ENCODE results near the gene CENPP.

Gene CENPP

DNA sequence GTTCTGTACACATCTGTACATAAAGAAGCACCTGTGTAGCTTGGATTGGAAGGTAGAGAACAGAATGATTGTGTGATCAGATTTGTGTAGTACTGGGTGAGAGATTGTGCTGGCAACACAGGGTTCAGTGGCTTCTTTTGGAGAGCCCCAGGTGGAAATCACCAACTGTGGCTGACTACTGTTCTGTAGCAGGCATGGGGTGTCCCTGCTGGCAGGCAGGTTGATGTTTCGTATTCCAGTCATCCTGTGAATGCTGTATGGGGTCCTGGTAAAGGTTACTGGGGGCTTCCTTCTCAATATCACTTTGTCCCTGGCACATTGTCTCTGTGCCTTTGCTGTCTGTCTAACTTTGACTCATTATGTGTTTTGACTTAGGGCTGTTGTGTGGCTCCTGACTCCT is 151.2 kb downstream of the CENPP start:
- DNase-seq (ENCODE audit: extremely low read depth, insufficient read length), result peak; percentile 21
- TF ChIP-seq, protein P1, sequence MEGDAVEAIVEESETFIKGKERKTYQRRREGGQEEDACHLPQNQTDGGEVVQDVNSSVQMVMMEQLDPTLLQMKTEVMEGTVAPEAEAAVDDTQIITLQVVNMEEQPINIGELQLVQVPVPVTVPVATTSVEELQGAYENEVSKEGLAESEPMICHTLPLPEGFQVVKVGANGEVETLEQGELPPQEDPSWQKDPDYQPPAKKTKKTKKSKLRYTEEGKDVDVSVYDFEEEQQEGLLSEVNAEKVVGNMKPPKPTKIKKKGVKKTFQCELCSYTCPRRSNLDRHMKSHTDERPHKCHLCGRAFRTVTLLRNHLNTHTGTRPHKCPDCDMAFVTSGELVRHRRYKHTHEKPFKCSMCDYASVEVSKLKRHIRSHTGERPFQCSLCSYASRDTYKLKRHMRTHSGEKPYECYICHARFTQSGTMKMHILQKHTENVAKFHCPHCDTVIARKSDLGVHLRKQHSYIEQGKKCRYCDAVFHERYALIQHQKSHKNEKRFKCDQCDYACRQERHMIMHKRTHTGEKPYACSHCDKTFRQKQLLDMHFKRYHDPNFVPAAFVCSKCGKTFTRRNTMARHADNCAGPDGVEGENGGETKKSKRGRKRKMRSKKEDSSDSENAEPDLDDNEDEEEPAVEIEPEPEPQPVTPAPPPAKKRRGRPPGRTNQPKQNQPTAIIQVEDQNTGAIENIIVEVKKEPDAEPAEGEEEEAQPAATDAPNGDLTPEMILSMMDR (IDR thresholded peaks at IDR 0.05; ENCODE audit: insufficient read depth, low read length, poor library complexity, severe bottlenecking), result no peak
- no peak overlapping the region for H3K4me3 ChIP-seq (replicated peaks; ENCODE audit: low read depth, low read length)
- H3K36me3 ChIP-seq (ENCODE audit: control insufficient read depth, insufficient read depth, low read length), result no peaks in the 10 kb centered on the region
- no peaks in the 10 kb centered on the region for H3K27me3 ChIP-seq (replicated peaks; ENCODE audit: control insufficient read depth, insufficient read depth, low read length)

- no peaks in the 10 kb centered on the region for H3K36me3 ChIP-seq (ENCODE audit: control insufficient read depth, insufficient read depth, low read length)
- TF ChIP-seq, protein P1 (IDR thresholded peaks at IDR 0.05; ENCODE audit: insufficient read depth, low read length, poor library complexity, severe bottlenecking), result no peak
- no peak for DNase-seq (ENCODE audit: extremely low read depth, insufficient read length)
- no peaks in the 10 kb centered on the region for H3K27me3 ChIP-seq (replicated peaks; ENCODE audit: control insufficient read depth, insufficient read depth, low read length)
- H3K4me3 ChIP-seq (replicated peaks; ENCODE audit: low read depth, low read length), result no peak overlapping the region
Measured at GRCh38 chr9:92478783-92479182, 153.0 kb downstream of the CENPP start.

GRCh38 chr9:92479346-92479745 is 153.6 kb downstream of the CENPP start:
- H3K27me3 ChIP-seq (replicated peaks; ENCODE audit: control insufficient read depth, insufficient read depth, low read length), result no peaks in the 10 kb centered on the region
- no peak for DNase-seq (ENCODE audit: extremely low read depth, insufficient read length)
- no peak overlapping the region for H3K4me3 ChIP-seq (replicated peaks; ENCODE audit: low read depth, low read length)
- TF ChIP-seq, protein P1 (IDR thresholded peaks at IDR 0.05; ENCODE audit: insufficient read depth, low read length, poor library complexity, severe bottlenecking), result no peak
- no peaks in the 10 kb centered on the region for H3K36me3 ChIP-seq (ENCODE audit: control insufficient read depth, insufficient read depth, low read length)

DNA sequence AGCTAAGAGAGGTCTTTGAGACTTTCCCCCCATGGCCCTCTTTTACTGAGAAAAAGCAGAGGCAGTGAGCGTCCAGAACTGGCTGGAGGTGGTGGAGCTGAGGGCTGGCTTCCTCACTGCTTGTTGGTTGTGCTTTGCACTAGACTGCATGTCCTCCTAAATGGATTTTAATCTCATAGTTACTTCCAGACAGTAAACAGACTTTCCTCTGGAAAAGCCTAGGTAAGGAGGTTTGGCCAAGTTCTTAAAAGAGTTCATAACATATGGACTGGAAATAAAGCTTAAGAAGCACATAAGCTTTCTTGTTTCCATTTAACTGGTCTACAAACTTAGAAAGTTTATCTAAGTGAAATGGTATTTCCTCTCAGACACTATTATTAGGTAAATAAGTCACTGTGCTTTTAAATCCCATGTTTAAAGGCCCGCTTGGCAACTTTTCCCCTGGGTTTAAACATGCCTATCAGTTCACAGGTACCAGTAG is 154.6 kb downstream of the CENPP start:
- no peaks in the 10 kb centered on the region for H3K27me3 ChIP-seq (replicated peaks; ENCODE audit: control insufficient read depth, insufficient read depth, low read length)
- TF ChIP-seq, protein P1 (IDR thresholded peaks at IDR 0.05; ENCODE audit: insufficient read depth, low read length, poor library complexity, severe bottlenecking), result no peak
- H3K36me3 ChIP-seq (ENCODE audit: control insufficient read depth, insufficient read depth, low read length), result no peaks in the 10 kb centered on the region
- H3K4me3 ChIP-seq (replicated peaks; ENCODE audit: low read depth, low read length), result no peak overlapping the region
- DNase-seq (ENCODE audit: extremely low read depth, insufficient read length), result no peak

- Histone ChIP-seq H3K36me3 (ENCODE audit: control insufficient read depth, insufficient read depth, low read length) (no peaks in the 10 kb centered on the region), H3K27me3 (replicated peaks; ENCODE audit: control insufficient read depth, insufficient read depth, low read length) (no peaks in the 10 kb centered on the region), H3K4me3 (replicated peaks; ENCODE audit: low read depth, low read length) (no peak overlapping the region)
- no peak for DNase-seq (ENCODE audit: extremely low read depth, insufficient read length)
- TF ChIP-seq, protein P1 (IDR thresholded peaks at IDR 0.05; ENCODE audit: insufficient read depth, low read length, poor library complexity, severe bottlenecking), result no peak
Measured at GRCh38 chr9:92480986-92481633, 155.4 kb downstream of the CENPP start.

GRCh38 chr9:92482329-92482728 is 156.6 kb downstream of the CENPP start, which contains the start of gene ASPN:
TSS of gene ASPN (minus strand) at chr9:92482506.
- TF ChIP-seq, protein P1 (IDR thresholded peaks at IDR 0.05; ENCODE audit: insufficient read depth, low read length, poor library complexity, severe bottlenecking), result no peak

More at GRCh38 chr9:92482329-92482728, 156.6 kb downstream of the CENPP start, which contains the start of gene ASPN:
- no peaks in the 10 kb centered on the region for H3K27me3 ChIP-seq (replicated peaks; ENCODE audit: control insufficient read depth, insufficient read depth, low read length)
- no peak for DNase-seq (ENCODE audit: extremely low read depth, insufficient read length)
- H3K36me3 ChIP-seq (ENCODE audit: control insufficient read depth, insufficient read depth, low read length), result no peaks in the 10 kb centered on the region
- no peak within 1 kb of the TSS for H3K4me3 ChIP-seq (replicated peaks; ENCODE audit: low read depth, low read length)
